Keratinocyte (primary cell): ENCODE results near the gene AP4S1. TPM values are rescaled to one million over a fixed set of nuclear protein-coding genes. Genes with fewer than 3 reads are reported as not detected.

Experiments
- DNase-seq: peaks from one replicate; pipeline ENCODE4 v3.0.0-alpha.2; 2011; ENCODE audit warnings: low read depth, missing footprints, low spot score
- FAIRE-seq: peaks from 2 replicates; lab custom pipeline; 2011; peaks lifted over from hg19 to GRCh38; lab: Jason Lieb, UNC
- H2AFZ ChIP-seq: 2 replicates; pipeline ENCODE4 v1.6.0; 2012; ENCODE audit warnings: low read length, control low read depth, inconsistent platforms; ENCODE audit not compliant: control insufficient read depth
- H3K27ac ChIP-seq: 2 replicates; pipeline ENCODE4 v1.5.1; 2011; ENCODE audit warnings: low read length; ENCODE audit not compliant: control insufficient read depth, insufficient read depth
- H3K27me3 ChIP-seq: 3 replicates; pipeline ENCODE4 v1.6.0; 2011; ENCODE audit warnings: low read length; ENCODE audit not compliant: control insufficient read depth, insufficient read depth; ENCODE audit errors: extremely low read depth
- H3K36me3 ChIP-seq, 2 experiments: 2 replicates in 1 of 2; 3 replicates in 1 of 2; pipeline ENCODE4 v1.5.1; 2011; ENCODE audit warnings: low read length in 2 of 2, mild to moderate bottlenecking in 1 of 2; ENCODE audit not compliant: control insufficient read depth in 2 of 2, insufficient read depth in 2 of 2; ENCODE audit errors: extremely low read depth in 1 of 2
- H3K4me1 ChIP-seq: 3 replicates; pipeline ENCODE4 v1.5.1; 2011; ENCODE audit warnings: low read length; ENCODE audit not compliant: control insufficient read depth, insufficient read depth; ENCODE audit errors: extremely low read depth
- H3K4me2 ChIP-seq: 3 replicates; pipeline ENCODE4 v1.6.0; 2011; ENCODE audit warnings: low read depth, low read length; ENCODE audit not compliant: control insufficient read depth, insufficient read depth; ENCODE audit errors: extremely low read depth
- H3K4me3 ChIP-seq, 3 experiments: fragments of 200-600 bp in 1 of 3; sonication (generic) in 1 of 3; 2 replicates in 2 of 3; 3 replicates in 1 of 3; pipeline ENCODE4 v1.5.1; 2011 to 2016; ENCODE audit warnings: low read length in 3 of 3, mild to moderate bottlenecking in 3 of 3, control low read depth in 2 of 3, inconsistent platforms in 1 of 3, low read depth in 1 of 3, mixed read lengths in 1 of 3, mixed run types in 1 of 3, moderate library complexity in 1 of 3; ENCODE audit not compliant: control insufficient read depth in 2 of 3, insufficient read depth in 2 of 3; ENCODE audit errors: extremely low read depth in 1 of 3
- H3K79me2 ChIP-seq: 2 replicates; pipeline ENCODE4 v1.6.0; 2012; ENCODE audit warnings: low read length; ENCODE audit not compliant: control insufficient read depth, insufficient read depth
- H3K9ac ChIP-seq: 3 replicates; pipeline ENCODE4 v1.6.0; 2011; ENCODE audit warnings: low read length; ENCODE audit not compliant: control insufficient read depth, insufficient read depth; ENCODE audit errors: extremely low read depth
- H3K9me1 ChIP-seq: 3 replicates; pipeline ENCODE4 v1.6.0; 2011; ENCODE audit warnings: low read length; ENCODE audit not compliant: control insufficient read depth, insufficient read depth; ENCODE audit errors: extremely low read depth
- H3K9me3 ChIP-seq: 2 replicates; pipeline ENCODE4 v1.5.1; 2012; ENCODE audit warnings: low read depth, low read length; ENCODE audit not compliant: control insufficient read depth
- H4K20me1 ChIP-seq: 3 replicates; pipeline ENCODE4 v1.6.0; 2011; ENCODE audit warnings: low read length; ENCODE audit not compliant: control insufficient read depth, insufficient read depth; ENCODE audit errors: extremely low read depth
- EZH2 ChIP-seq: IDR thresholded peaks from one replicate; pipeline ENCODE4 v1.6.1; 2012; ENCODE audit warnings: inconsistent platforms, mild to moderate bottlenecking, low read length, moderate library complexity
- dilution Hi-C: fragments of 300-500 bp; cut with MboI; formaldehyde crosslinking; loops from one replicate; pipeline ENCODE4 v1.7.0; 2020; ENCODE audit warnings: low sequenced_read_pairs; ENCODE audit not compliant: extremely low pct_ligation_motif_present
- polyA plus RNA-seq, 5 experiments: library from polyadenylated mRNA; depleted of rRNA in 3 of 5; stranded (reverse) in 3 of 5; stranded (forward) in 1 of 5; unstranded in 1 of 5; fragments of >200 nt; gene quantifications; 1 replicate in 1 of 5; 2 replicates in 3 of 5; 3 replicates in 1 of 5; pipeline versions ENCODE4 v1.2.1 to v1.2.3, GENCODE V29; 2011 to 2012; ENCODE audit warnings: missing spikeins in 2 of 5, low read depth in 1 of 5, low replicate concordance in 1 of 5
- TF ChIP-seq, protein P1 (sequence below), 3 experiments: IDR thresholded peaks in 1 of 3; conservative IDR thresholded peaks in 1 of 3; optimal IDR thresholded peaks in 1 of 3; 2 replicates in 2 of 3; 3 replicates in 1 of 3; pipeline versions ENCODE3 to v1.5.1; 2011; ENCODE audit warnings: low read length in 3 of 3, mild to moderate bottlenecking in 3 of 3, moderate library complexity in 2 of 3, control low read depth in 1 of 3, inconsistent platforms in 1 of 3; ENCODE audit not compliant: insufficient read depth in 2 of 3; ENCODE audit errors: extremely low read depth in 1 of 3

AP4S1 gene
- polyA plus RNA-seq, 1 donor (not counting 4 experiments of a cell fraction or from before 2014, with no cell fraction given), result 6.2 TPM

DNA sequence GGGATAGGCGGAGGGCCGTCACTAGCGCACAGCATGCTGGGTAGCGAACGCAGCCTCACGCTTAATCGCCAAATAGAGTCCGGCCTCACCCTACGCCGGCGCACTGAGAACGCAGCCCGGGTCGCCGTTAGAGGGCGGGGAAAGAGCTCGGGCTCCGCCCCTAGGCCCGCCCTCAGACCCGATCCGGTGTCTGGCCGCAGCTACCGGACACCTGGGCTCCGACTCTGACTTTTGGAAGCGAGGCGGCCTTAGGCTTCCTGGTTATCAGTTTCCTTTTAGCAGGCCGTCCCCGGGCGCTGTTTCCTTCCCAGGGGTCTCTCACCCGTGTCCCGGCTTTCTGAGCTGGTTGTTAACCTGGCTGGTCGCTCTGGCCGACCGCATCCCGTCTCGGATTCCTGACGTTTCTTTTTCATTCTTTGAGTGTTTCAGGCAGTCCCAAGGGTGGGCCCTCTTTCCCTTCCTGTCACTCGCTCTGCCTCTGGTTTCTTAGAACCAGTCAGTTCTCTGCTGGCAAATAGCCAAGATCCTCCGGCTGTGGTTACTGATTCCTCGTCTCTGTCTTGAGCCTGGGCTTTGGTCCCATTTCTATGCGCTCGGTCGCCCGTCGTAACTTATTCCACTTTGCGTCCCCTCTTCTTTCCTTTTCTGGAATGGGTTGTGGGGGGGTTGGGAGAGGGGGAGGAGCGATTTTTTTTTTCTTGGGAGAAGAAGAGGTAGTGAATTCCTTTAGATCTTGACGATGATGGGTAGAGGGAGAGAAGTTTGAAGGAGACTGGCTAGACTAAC is 1.2 kb downstream of the AP4S1 start:
- peak overlapping the region; percentile 64 for H2AFZ ChIP-seq
- peak overlapping the region; percentile 87 for H3K9ac ChIP-seq
- H3K4me3 ChIP-seq, result peak overlapping the region; percentile 88 to 96 (median 91)
- peak overlapping the region; percentile 96 for H3K27ac ChIP-seq
- peak overlapping the region; percentile 90 for H3K4me2 ChIP-seq
- H3K4me1 ChIP-seq, result peaks cover 6% of the 10 kb centered on the region
- DNase-seq (peak; percentile 71), FAIRE-seq (peak; percentile 68)
- peaks cover 6% of the 10 kb centered on the region for H4K20me1 ChIP-seq
- no peaks in the 10 kb centered on the region for H3K9me1 ChIP-seq
- dilution Hi-C loops, result no loop called here
- H3K36me3 ChIP-seq, result peaks cover 0 to 3% of the 10 kb centered on the region in 2 experiments
- no peaks in the 10 kb centered on the region for H3K27me3 ChIP-seq
- TF ChIP-seq EZH2, result no peak
- TF ChIP-seq, protein P1, sequence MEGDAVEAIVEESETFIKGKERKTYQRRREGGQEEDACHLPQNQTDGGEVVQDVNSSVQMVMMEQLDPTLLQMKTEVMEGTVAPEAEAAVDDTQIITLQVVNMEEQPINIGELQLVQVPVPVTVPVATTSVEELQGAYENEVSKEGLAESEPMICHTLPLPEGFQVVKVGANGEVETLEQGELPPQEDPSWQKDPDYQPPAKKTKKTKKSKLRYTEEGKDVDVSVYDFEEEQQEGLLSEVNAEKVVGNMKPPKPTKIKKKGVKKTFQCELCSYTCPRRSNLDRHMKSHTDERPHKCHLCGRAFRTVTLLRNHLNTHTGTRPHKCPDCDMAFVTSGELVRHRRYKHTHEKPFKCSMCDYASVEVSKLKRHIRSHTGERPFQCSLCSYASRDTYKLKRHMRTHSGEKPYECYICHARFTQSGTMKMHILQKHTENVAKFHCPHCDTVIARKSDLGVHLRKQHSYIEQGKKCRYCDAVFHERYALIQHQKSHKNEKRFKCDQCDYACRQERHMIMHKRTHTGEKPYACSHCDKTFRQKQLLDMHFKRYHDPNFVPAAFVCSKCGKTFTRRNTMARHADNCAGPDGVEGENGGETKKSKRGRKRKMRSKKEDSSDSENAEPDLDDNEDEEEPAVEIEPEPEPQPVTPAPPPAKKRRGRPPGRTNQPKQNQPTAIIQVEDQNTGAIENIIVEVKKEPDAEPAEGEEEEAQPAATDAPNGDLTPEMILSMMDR (optimal IDR thresholded peaks at IDR 0.05 in 1 of 3, IDR thresholded peaks at IDR 0.05 in 1 of 3, conservative IDR thresholded peaks at IDR 0.05 in 1 of 3; ENCODE audit: extremely low read depth in 1 of 3, insufficient read depth in 2 of 3, low read length in 3 of 3), result no peak
- no peaks in the 10 kb centered on the region for H3K9me3 ChIP-seq
- H3K79me2 ChIP-seq, result peaks cover 48% of the 10 kb centered on the region

DNA sequence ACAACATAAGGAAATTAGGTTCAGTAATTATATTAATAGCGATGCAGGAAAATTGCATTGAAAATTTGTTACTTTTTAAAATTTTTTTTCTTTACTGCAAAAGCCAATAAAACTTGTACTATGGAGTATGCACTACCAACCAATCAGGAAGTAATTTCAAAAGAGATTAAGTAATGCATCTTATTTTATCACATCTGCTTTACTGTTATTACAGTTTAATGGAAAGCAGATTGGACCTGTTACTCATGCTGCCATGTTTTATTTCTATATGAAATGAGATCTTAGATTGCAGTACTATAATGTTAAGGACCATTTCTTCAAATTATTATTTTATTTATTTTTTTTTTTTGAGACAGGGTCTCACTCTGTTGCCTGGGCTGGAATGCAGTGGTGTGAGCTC is 2.4 kb downstream of the AP4S1 start:
- dilution Hi-C loops, result no loop called here
- peak overlapping the region; percentile 87 for H3K9ac ChIP-seq
- H3K36me3 ChIP-seq, result no peaks in the 10 kb centered on the region
- H3K27me3 ChIP-seq, result no peaks in the 10 kb centered on the region
- peak overlapping the region; percentile 90 for H3K4me2 ChIP-seq
- peaks cover 37% of the 10 kb centered on the region for H3K79me2 ChIP-seq
- no peak overlapping the region for H3K27ac ChIP-seq
- no peak for TF ChIP-seq EZH2
- TF ChIP-seq, protein P1 (optimal IDR thresholded peaks at IDR 0.05 in 1 of 3, IDR thresholded peaks at IDR 0.05 in 1 of 3, conservative IDR thresholded peaks at IDR 0.05 in 1 of 3; ENCODE audit: extremely low read depth in 1 of 3, insufficient read depth in 2 of 3, low read length in 3 of 3), result no peak
- no peaks in the 10 kb centered on the region for H3K9me3 ChIP-seq
- no peaks in the 10 kb centered on the region for H3K9me1 ChIP-seq
- H3K4me1 ChIP-seq, result peaks cover 17% of the 10 kb centered on the region
- no peak for DNase-seq
- H4K20me1 ChIP-seq, result peaks cover 6% of the 10 kb centered on the region
- no peak for FAIRE-seq
- H2AFZ ChIP-seq, result no peak overlapping the region
- H3K4me3 ChIP-seq, result peak overlapping the region in 2 of 3 experiments; percentile 81 to 88
